Measurements from ENCODE around the gene TNRC6B. TPM values are rescaled to one million over a fixed set of nuclear protein-coding genes. Genes with fewer than 3 reads are reported as not detected.

TNRC6B gene
- total RNA-seq, 6 experiments from 2014 or later: 13.0 to 27.1 (median 22.7) TPM

DNA sequence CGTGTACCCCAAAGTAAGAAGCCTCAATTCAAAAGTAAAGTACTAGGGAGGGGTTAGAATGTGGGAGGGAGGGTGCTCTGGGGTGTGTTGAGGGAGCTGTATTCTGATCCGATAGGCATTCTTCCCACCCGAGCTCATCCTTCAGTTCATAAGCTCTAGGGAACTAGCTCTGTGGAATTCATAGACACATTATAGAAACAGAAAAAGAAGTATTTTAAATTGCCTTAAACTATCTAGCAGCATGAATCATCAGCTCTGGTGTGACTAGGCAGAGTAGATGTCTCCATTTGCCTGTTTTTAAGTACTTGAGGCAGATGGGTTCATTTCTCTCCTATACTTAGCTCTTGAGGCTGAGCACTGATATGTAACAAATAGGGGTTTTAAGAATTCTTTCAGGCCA, 185.3 kb downstream of the TNRC6B start:
- intact Hi-C loops (cut with DNase I): no loop called here
- no peak overlapping the region for H3K4me3 ChIP-seq
- no peaks in the 10 kb centered on the region for H3K4me1 ChIP-seq
- no peaks in the 10 kb centered on the region for H3K27me3 ChIP-seq
- H3K9me3 ChIP-seq: no peaks in the 10 kb centered on the region
- WGBS (ENCODE audit: insufficient coverage, low coverage, low lambda C conversion rate, missing lambda C conversion rate): 100% methylated on average over 2 of the region's 3 CpGs
- no peak overlapping the region for H3K27ac ChIP-seq
- peaks cover 19 to 94% (median 57%) of the 10 kb centered on the region in 4 donors for H3K36me3 ChIP-seq
- no peak for DNase-seq
- TF ChIP-seq POLR2A (IDR thresholded peaks at IDR 0.05): no peak
- TF ChIP-seq, protein P1, sequence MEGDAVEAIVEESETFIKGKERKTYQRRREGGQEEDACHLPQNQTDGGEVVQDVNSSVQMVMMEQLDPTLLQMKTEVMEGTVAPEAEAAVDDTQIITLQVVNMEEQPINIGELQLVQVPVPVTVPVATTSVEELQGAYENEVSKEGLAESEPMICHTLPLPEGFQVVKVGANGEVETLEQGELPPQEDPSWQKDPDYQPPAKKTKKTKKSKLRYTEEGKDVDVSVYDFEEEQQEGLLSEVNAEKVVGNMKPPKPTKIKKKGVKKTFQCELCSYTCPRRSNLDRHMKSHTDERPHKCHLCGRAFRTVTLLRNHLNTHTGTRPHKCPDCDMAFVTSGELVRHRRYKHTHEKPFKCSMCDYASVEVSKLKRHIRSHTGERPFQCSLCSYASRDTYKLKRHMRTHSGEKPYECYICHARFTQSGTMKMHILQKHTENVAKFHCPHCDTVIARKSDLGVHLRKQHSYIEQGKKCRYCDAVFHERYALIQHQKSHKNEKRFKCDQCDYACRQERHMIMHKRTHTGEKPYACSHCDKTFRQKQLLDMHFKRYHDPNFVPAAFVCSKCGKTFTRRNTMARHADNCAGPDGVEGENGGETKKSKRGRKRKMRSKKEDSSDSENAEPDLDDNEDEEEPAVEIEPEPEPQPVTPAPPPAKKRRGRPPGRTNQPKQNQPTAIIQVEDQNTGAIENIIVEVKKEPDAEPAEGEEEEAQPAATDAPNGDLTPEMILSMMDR (IDR thresholded peaks at IDR 0.05): no peak
- ATAC-seq: no peak

GRCh38 chr22:40364431-40364830, 186.7 kb downstream of the TNRC6B start:
- ATAC-seq (no peak), DNase-seq (no peak)
- Histone ChIP-seq H3K27ac (no peak overlapping the region), H3K36me3 (peaks cover 19 to 81% (median 46%) of the 10 kb centered on the region in 4 donors), H3K4me3 (no peak overlapping the region), H3K4me1 (no peaks in the 10 kb centered on the region), H3K9me3 (no peaks in the 10 kb centered on the region), H3K27me3 (no peaks in the 10 kb centered on the region)
- TF ChIP-seq POLR2A (IDR thresholded peaks at IDR 0.05): no peak
- TF ChIP-seq, protein P1 (IDR thresholded peaks at IDR 0.05): no peak
- intact Hi-C loops (cut with DNase I): no loop called here
- 100% methylated on average over 1 of the region's 1 CpG for WGBS (ENCODE audit: insufficient coverage, low coverage, low lambda C conversion rate, missing lambda C conversion rate)

DNA sequence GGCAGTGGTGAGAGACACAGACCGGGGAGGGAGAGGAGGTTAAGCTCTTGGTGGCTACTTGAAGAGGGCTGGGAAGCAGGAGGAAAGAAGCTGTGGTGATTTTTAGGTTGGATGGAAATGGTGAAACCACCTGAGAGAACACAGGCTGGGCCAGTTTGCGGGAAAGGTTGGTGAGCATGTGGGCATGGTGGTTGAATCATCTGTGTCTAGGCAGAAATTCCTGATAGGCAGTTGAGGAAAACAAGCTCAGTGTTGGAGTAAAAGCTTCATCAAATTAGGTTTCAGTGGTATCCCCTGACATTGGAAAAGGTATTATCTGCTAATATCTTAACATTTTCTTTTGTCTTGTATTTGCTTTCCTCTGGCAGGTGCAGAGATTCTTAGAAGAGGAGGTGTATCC, 188.3 kb downstream of the TNRC6B start:
- no peak overlapping the region for H3K27ac ChIP-seq
- no peak for ATAC-seq
- no peak for DNase-seq
- WGBS (ENCODE audit: insufficient coverage, low coverage, low lambda C conversion rate, missing lambda C conversion rate): 100% methylated on average over 2 of the region's 2 CpGs
- no peaks in the 10 kb centered on the region for H3K27me3 ChIP-seq
- intact Hi-C loops (cut with DNase I): no loop called here
- H3K4me3 ChIP-seq: no peak overlapping the region
- H3K9me3 ChIP-seq: no peaks in the 10 kb centered on the region
- TF ChIP-seq POLR2A (IDR thresholded peaks at IDR 0.05): no peak
- peaks cover 12 to 64% (median 36%) of the 10 kb centered on the region in 4 donors for H3K36me3 ChIP-seq
- H3K4me1 ChIP-seq: no peaks in the 10 kb centered on the region

GRCh38 chr22:40367342-40367741, 189.6 kb downstream of the TNRC6B start:
- TF ChIP-seq POLR2A (IDR thresholded peaks at IDR 0.05): no peak
- peaks cover 8 to 52% (median 27%) of the 10 kb centered on the region in 4 donors for H3K36me3 ChIP-seq
- intact Hi-C loops (cut with DNase I): no loop called here
- no peak overlapping the region for H3K4me3 ChIP-seq
- ATAC-seq (no peak), DNase-seq (no peak)
- WGBS (ENCODE audit: insufficient coverage, low coverage, low lambda C conversion rate, missing lambda C conversion rate): 71% methylated on average over 6 of the region's 6 CpGs
- no peak overlapping the region for H3K27ac ChIP-seq
- H3K4me1 ChIP-seq: peaks cover 0 to 6% (median 0%) of the 10 kb centered on the region in 4 donors
- H3K27me3 ChIP-seq: no peaks in the 10 kb centered on the region
- no peaks in the 10 kb centered on the region for H3K9me3 ChIP-seq

DNA sequence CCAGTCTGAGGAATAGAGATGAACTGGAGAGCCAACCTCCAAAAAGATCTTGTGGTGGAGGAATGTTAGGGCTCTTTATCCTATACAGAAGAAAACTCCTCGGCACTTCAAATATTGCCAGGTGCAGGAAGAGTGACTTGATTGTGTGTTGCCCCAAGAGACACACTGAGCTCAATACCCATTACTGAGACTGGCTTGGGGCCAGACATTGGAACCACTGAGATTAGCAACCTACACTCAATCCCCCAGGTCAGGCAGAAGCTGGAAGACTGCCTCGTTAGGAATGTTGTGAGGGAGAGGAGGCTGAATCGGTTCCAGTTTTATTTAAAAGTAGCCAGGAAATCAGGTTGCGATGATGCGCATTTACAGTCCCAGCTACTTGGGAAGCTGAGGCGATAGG, 190.3 kb downstream of the TNRC6B start:
- H3K4me3 ChIP-seq: no peak overlapping the region
- ATAC-seq (no peak), DNase-seq (no peak)
- H3K27me3 ChIP-seq: no peaks in the 10 kb centered on the region
- intact Hi-C loops (cut with DNase I): no loop called here
- peaks cover 0 to 6% (median 0%) of the 10 kb centered on the region in 4 donors for H3K4me1 ChIP-seq
- no peaks in the 10 kb centered on the region for H3K9me3 ChIP-seq
- no peak for TF ChIP-seq POLR2A (IDR thresholded peaks at IDR 0.05)
- TF ChIP-seq, protein P1 (IDR thresholded peaks at IDR 0.05): no peak
- peaks cover 1 to 45% (median 23%) of the 10 kb centered on the region in 4 donors for H3K36me3 ChIP-seq
- whole genome bisulfite sequencing (ENCODE audit: insufficient coverage, low coverage, low lambda C conversion rate, missing lambda C conversion rate): 85% methylated on average over 5 of the region's 6 CpGs
- H3K27ac ChIP-seq: no peak overlapping the region

DNA sequence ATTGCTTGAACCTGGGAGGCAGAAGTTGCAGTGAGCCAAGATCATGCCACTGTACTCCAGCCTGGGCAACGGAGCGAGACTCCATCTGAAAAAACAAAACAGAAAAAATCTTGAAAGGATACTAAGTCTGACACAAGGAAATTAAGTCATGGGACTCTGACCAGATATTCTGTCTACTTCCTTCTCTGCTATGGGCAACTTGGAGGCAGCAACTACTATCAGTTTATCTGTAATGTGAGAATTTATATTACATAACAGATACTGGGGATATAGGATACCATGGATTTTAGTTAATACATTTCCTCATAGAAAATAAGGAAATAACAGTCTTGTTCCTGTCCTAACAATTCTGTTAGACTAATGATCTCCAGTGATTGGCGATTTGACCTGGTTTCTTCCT, 191.1 kb downstream of the TNRC6B start:
- no peak for DNase-seq
- Histone ChIP-seq H3K4me1 (peaks cover 0 to 6% (median 0%) of the 10 kb centered on the region in 4 donors), H3K27me3 (no peaks in the 10 kb centered on the region), H3K27ac (no peak overlapping the region), H3K9me3 (no peaks in the 10 kb centered on the region), H3K36me3 (peaks cover 0 to 37% (median 18%) of the 10 kb centered on the region in 4 donors), H3K4me3 (no peak overlapping the region)
- intact Hi-C loops (cut with DNase I): no loop called here
- no peak for TF ChIP-seq POLR2A (IDR thresholded peaks at IDR 0.05)
- TF ChIP-seq, protein P1 (IDR thresholded peaks at IDR 0.05): no peak
- ATAC-seq: no peak
- 91% methylated on average over 3 of the region's 3 CpGs for WGBS (ENCODE audit: insufficient coverage, low coverage, low lambda C conversion rate, missing lambda C conversion rate)

Measured in right lobe of liver (tissue), 6 donors.